Measurements from ENCODE around the gene DRD4.

The DRD4 gene

GRCh38 chr11:615504-616319 lies 21.4 kb upstream of the DRD4 start, which contains the start of gene IRF7:
TSS of gene IRF7 (minus strand) at chr11:615950. CDS start at chr11:615364, 586 bp downstream.
- peak within 1 kb of the TSS; percentile 85 for H3K9ac ChIP-seq (ENCODE audit: low read length)
- peak within 1 kb of the TSS; percentile 95 for H3K27ac ChIP-seq (ENCODE audit: low read length)
- peak within 1 kb of the TSS; percentile 71; the same call in 1 of the 2 replicates for H2AFZ ChIP-seq (ENCODE audit: low read length)
- peak within 1 kb of the TSS; percentile 97 for H3K4me3 ChIP-seq (ENCODE audit: low read length)
- peaks cover 13% of the 10 kb centered on the region; the same call in 1 of the 2 replicates for H3K4me1 ChIP-seq (ENCODE audit: low read length)
- peak within 1 kb of the TSS; percentile 98 for H3K4me2 ChIP-seq (ENCODE audit: low read depth, low read length)
- peak; percentile 93 for DNase-seq
- no peaks in the 10 kb centered on the region for H3K9me3 ChIP-seq (replicated peaks; ENCODE audit: insufficient read depth, low read length)
- H3F3A ChIP-seq (ENCODE audit: insufficient read depth, low read length): peaks cover 11% of the 10 kb centered on the region
- no peaks in the 10 kb centered on the region for H3K9me2 ChIP-seq (replicated peaks; ENCODE audit: insufficient read depth, low read length)
- TF ChIP-seq, protein P1, sequence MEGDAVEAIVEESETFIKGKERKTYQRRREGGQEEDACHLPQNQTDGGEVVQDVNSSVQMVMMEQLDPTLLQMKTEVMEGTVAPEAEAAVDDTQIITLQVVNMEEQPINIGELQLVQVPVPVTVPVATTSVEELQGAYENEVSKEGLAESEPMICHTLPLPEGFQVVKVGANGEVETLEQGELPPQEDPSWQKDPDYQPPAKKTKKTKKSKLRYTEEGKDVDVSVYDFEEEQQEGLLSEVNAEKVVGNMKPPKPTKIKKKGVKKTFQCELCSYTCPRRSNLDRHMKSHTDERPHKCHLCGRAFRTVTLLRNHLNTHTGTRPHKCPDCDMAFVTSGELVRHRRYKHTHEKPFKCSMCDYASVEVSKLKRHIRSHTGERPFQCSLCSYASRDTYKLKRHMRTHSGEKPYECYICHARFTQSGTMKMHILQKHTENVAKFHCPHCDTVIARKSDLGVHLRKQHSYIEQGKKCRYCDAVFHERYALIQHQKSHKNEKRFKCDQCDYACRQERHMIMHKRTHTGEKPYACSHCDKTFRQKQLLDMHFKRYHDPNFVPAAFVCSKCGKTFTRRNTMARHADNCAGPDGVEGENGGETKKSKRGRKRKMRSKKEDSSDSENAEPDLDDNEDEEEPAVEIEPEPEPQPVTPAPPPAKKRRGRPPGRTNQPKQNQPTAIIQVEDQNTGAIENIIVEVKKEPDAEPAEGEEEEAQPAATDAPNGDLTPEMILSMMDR (IDR thresholded peaks at IDR 0.05; ENCODE audit: low read length): no peak
- TF ChIP-seq EZH2phosphoT487 (IDR thresholded peaks at IDR 0.05; ENCODE audit: low read length) (no peak), EZH2 (optimal IDR thresholded peaks at IDR 0.05; ENCODE audit: low read depth, low read length) (no peak)
- peaks cover 11% of the 10 kb centered on the region; the same call in 1 of the 2 replicates for H3K79me2 ChIP-seq (ENCODE audit: low read length)
- H4K20me1 ChIP-seq (ENCODE audit: insufficient read depth, low read length): no peaks in the 10 kb centered on the region
- no peaks in the 10 kb centered on the region for H3K27me3 ChIP-seq (replicated peaks; ENCODE audit: insufficient read depth, low read length)
- H3K36me3 ChIP-seq (replicated peaks; ENCODE audit: insufficient read depth, low read length): no peaks in the 10 kb centered on the region; the same call in 1 of the 2 replicates

DNA sequence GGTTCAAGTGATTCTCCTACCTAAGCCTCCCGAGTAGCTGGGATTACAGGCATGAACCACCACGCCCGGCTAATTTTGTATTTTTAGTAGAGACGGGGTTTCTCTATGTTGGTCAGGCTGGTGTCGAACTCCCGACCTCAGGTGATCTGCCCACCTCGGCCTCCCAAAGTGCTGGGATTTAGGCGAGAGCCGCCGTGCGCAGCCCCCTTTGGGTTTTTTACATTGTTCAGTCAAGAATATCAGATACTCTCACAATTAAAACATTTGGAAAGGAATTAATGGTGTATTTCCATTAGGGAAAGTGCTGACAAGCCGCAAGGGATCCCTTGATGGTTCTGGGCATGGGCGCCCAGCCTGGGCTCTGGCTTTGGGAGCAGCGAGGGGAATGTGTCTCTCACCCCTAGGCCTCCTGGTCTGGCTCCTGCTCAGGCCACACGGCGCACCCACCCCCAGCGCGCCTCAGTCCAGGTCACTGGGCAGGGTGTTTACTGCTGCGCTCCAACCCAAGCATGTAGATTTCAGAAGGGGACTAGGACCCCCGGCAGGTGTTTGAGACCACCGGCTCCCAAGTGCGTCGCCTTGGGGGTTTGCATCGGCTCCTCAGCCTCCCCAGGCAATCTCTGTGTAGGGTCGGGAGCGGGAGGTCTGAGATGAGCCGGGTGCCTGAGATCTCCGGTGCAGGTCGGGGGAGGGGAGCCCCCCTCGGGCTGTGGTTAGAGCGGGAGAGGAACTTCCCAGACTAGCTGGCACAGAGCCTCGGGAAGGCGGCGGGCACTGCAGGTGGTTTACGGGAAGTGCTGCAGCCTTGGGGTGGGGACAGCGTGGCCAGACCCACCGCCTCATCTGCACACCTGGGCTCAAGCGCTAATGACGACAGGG lies 20.5 kb upstream of the DRD4 start:
- peaks cover 13% of the 10 kb centered on the region; the same call in 1 of the 2 replicates for H3K4me1 ChIP-seq (ENCODE audit: low read length)
- peak overlapping the region; percentile 15; the same call in 1 of the 2 replicates for H3K9ac ChIP-seq (ENCODE audit: low read length)
- H3K36me3 ChIP-seq (replicated peaks; ENCODE audit: insufficient read depth, low read length): no peaks in the 10 kb centered on the region; the same call in 1 of the 2 replicates
- peaks cover 8% of the 10 kb centered on the region; the same call in 1 of the 2 replicates for H3K79me2 ChIP-seq (ENCODE audit: low read length)
- no peaks in the 10 kb centered on the region for H3K9me2 ChIP-seq (replicated peaks; ENCODE audit: insufficient read depth, low read length)
- no peaks in the 10 kb centered on the region for H3K27me3 ChIP-seq (replicated peaks; ENCODE audit: insufficient read depth, low read length)
- H4K20me1 ChIP-seq (ENCODE audit: insufficient read depth, low read length): no peaks in the 10 kb centered on the region
- peak overlapping the region; percentile 95; the same call in 1 of the 2 replicates for H3K27ac ChIP-seq (ENCODE audit: low read length)
- no peaks in the 10 kb centered on the region for H3K9me3 ChIP-seq (replicated peaks; ENCODE audit: insufficient read depth, low read length)
- DNase-seq: no peak
- H3K4me2 ChIP-seq (ENCODE audit: low read depth, low read length): peak overlapping the region; percentile 98
- TF ChIP-seq, protein P1 (IDR thresholded peaks at IDR 0.05; ENCODE audit: low read length): no peak
- TF ChIP-seq EZH2phosphoT487 (IDR thresholded peaks at IDR 0.05; ENCODE audit: low read length): no peak
- no peak for TF ChIP-seq EZH2 (optimal IDR thresholded peaks at IDR 0.05; ENCODE audit: low read depth, low read length)
- no peak overlapping the region for H2AFZ ChIP-seq (ENCODE audit: low read length)
- peak overlapping the region; percentile 97 for H3K4me3 ChIP-seq (ENCODE audit: low read length)
- peaks cover 11% of the 10 kb centered on the region for H3F3A ChIP-seq (ENCODE audit: insufficient read depth, low read length)

DNA sequence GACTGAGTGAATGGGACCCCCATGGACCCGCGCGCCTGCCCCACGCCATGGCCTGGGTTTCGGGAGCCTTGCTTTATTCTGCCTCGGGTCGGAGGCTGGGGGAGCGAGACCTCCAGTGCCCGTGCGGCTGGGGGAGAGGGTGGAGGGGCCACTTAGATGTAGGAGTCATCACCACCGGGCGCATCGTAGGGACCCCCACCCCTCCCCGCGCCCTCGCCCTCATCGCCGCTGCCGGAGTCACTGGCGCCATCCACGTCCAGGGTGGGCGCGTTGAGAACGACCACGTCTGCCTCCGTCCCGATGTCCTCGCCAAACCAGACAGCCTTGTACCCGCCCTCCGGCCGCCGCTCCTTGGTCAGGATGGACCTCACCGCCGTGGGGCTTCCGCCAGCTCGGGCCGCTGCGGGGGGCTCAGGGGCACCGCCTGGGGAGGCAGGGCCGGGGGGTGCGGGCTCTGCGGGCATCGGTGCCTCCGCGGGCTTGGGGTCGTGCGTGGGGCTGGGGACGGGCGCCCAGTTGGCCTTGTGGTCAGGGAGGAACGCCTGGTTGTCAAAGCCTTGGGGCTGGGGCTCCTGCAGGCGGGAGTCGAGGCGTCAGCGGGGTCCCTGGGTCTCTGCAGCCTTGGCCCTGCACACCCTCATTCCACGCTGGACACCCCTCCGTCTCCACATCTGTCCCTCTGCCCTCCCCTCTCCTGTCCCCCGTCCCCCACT lies 19.7 kb upstream of the DRD4 start:
- no peaks in the 10 kb centered on the region for H4K20me1 ChIP-seq (ENCODE audit: insufficient read depth, low read length)
- no peak for DNase-seq
- no peak overlapping the region for H3K4me2 ChIP-seq (ENCODE audit: low read depth, low read length)
- TF ChIP-seq EZH2phosphoT487 (IDR thresholded peaks at IDR 0.05; ENCODE audit: low read length): no peak
- TF ChIP-seq, protein P1 (IDR thresholded peaks at IDR 0.05; ENCODE audit: low read length): no peak
- TF ChIP-seq EZH2 (optimal IDR thresholded peaks at IDR 0.05; ENCODE audit: low read depth, low read length): no peak
- H3K4me3 ChIP-seq (ENCODE audit: low read length): no peak overlapping the region
- no peaks in the 10 kb centered on the region for H3K27me3 ChIP-seq (replicated peaks; ENCODE audit: insufficient read depth, low read length)
- peaks cover 13% of the 10 kb centered on the region; the same call in 1 of the 2 replicates for H3K4me1 ChIP-seq (ENCODE audit: low read length)
- peaks cover 11% of the 10 kb centered on the region for H3F3A ChIP-seq (ENCODE audit: insufficient read depth, low read length)
- H3K9ac ChIP-seq (ENCODE audit: low read length): no peak overlapping the region
- no peak overlapping the region for H2AFZ ChIP-seq (ENCODE audit: low read length)
- peaks cover 8% of the 10 kb centered on the region; the same call in 1 of the 2 replicates for H3K79me2 ChIP-seq (ENCODE audit: low read length)
- no peak overlapping the region for H3K27ac ChIP-seq (ENCODE audit: low read length)
- H3K9me2 ChIP-seq (replicated peaks; ENCODE audit: insufficient read depth, low read length): no peaks in the 10 kb centered on the region
- H3K36me3 ChIP-seq (replicated peaks; ENCODE audit: insufficient read depth, low read length): no peaks in the 10 kb centered on the region; the same call in 1 of the 2 replicates
- no peaks in the 10 kb centered on the region for H3K9me3 ChIP-seq (replicated peaks; ENCODE audit: insufficient read depth, low read length)

Measured in MM.1S (cell line).